Measurements from ENCODE around the gene PDCD1. TPM values are rescaled to one million over a fixed set of nuclear protein-coding genes. Genes with fewer than 3 reads are reported as not detected.
A peak's percentile ranks its signal among the peaks of the same experiment; 100 is the strongest.

Gene PDCD1
- total RNA-seq, 6 donors from 2014 or later: 0.49 to 4.2 (median 0.91) TPM; not detected in 1

- ATAC-seq (ENCODE audit: low FRiP score in 2 of 2): no peak
These were observed 15.7 kb upstream of the PDCD1 start for GRCh38 chr2:241874277-241874925.

DNA sequence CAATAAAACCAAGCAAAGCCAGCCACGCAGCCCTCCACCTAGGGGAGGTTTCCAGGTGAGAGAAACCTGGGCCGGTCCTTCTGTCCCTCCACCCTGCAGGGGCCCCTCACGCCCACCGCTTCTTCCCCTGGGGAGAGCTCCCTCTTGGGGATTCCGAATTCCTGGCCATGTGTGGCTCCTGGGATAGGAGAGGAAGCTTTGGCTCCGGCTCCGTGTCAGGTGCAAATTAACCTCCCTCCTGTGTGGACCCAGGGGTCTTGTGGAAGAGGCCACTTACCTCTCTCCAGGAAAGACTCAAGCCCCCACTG lies 15.1 kb upstream of the PDCD1 start:
- Histone ChIP-seq H3K4me3 (no peak overlapping the region), H3K4me1 (peaks cover 0 to 5% (median 2%) of the 10 kb centered on the region in 4 donors), H3K9me3 (no peaks in the 10 kb centered on the region), H3K27ac (no peak overlapping the region), H3K36me3 (no peaks in the 10 kb centered on the region), H3K27me3 (no peaks in the 10 kb centered on the region)
- ATAC-seq (ENCODE audit: low FRiP score in 2 of 2): no peak
- 99 to 100% methylated on average over 6 to 7 of the region's 7 CpGs for WGBS, 2 donors
- TF ChIP-seq POLR2A (IDR thresholded peaks at IDR 0.05): no peak
- TF ChIP-seq POLR2AphosphoS5 (IDR thresholded peaks at IDR 0.05): no peak
- TF ChIP-seq CTCF (IDR thresholded peaks at IDR 0.05): no peak
- no peak for TF ChIP-seq EP300 (IDR thresholded peaks at IDR 0.05)
- DNase-seq: no peak

More at GRCh38 chr2:241874277-241874925, 15.7 kb upstream of the PDCD1 start:
- no peak overlapping the region for H3K27ac ChIP-seq
- H3K27me3 ChIP-seq: no peaks in the 10 kb centered on the region
- peak in 1 of 2 donors; percentile 49 for DNase-seq
- H3K9me3 ChIP-seq: no peaks in the 10 kb centered on the region
- no peaks in the 10 kb centered on the region for H3K36me3 ChIP-seq
- no peak for TF ChIP-seq POLR2AphosphoS5 (IDR thresholded peaks at IDR 0.05)
- WGBS, 2 donors: 91 to 95% methylated on average over 11 to 13 of the region's 17 CpGs
- H3K4me1 ChIP-seq: peaks cover 0 to 5% (median 2%) of the 10 kb centered on the region in 4 donors
- no peak overlapping the region for H3K4me3 ChIP-seq

DNA sequence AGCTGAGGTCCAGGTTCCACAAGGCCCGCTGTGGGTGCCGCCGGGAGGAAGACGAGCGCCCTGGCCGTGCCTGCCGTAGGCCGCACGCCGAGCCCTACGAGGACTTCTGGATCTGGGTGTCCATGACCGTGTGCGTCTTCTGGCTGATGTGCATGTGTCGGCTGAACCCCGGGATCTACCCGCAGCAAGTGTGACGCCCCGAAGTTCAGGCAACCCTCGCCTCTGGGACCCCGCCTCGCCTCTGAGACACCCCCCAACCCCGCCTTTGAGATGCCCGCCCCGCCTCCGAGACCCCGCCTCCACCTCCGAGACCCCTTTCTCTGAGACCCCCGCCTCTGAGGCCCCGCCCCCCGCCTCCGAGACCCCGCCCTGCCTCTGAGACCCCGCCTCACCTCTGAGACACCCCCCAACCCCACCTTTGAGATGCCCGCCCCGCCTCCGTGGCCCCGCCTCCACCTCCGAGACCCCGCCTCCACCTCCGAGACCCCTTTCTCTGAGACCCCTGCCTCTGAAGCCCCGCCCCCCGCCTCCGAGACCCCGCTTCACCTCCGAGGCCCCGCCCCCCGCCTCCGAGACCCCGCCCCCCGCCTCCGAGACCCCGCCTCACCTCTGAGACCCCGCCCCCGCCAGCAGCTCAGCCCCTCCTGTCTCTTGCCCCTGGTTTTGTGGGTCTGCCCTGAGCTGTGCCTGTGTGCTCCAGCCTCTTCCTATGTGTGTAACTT lies 14.5 kb upstream of the PDCD1 start:
- WGBS, 2 donors: 95 to 97% methylated on average over 28 to 40 of the region's 54 CpGs
- ATAC-seq (ENCODE audit: low FRiP score in 2 of 2) (no peak), DNase-seq (peak in 1 of 2 donors; percentile 69)
- H3K4me1 ChIP-seq: peaks cover 0 to 3% (median 1%) of the 10 kb centered on the region in 4 donors
- H3K9me3 ChIP-seq: no peaks in the 10 kb centered on the region
- no peak overlapping the region for H3K4me3 ChIP-seq
- H3K36me3 ChIP-seq: no peaks in the 10 kb centered on the region
- no peak overlapping the region for H3K27ac ChIP-seq
- H3K27me3 ChIP-seq: no peaks in the 10 kb centered on the region
- TF ChIP-seq POLR2AphosphoS5 (IDR thresholded peaks at IDR 0.05) (no peak), CTCF (IDR thresholded peaks at IDR 0.05) (no peak), EP300 (IDR thresholded peaks at IDR 0.05) (no peak), POLR2A (IDR thresholded peaks at IDR 0.05) (no peak)

DNA sequence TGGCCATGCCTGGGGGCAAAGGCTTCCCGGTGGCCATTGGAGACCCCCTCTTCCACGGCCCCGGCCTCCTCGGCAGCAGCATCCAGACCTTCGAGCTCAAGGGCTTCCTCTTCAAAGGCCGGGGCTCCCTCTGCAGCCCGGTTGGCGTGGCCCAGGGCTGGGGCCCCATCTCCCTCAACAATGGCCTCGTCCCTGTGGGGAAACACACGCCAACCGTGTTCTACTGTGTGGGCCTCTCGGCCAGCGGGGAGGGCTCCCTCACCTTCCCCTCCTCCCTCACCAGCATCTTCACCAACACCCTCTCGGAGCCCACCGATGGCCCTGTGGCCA lies 13.6 kb upstream of the PDCD1 start:
- ATAC-seq (ENCODE audit: low FRiP score in 2 of 2): no peak
- WGBS, 2 donors: 80 to 84% methylated on average over 14 of the region's 15 CpGs
- peak in 1 of 2 donors; percentile 75 for DNase-seq
- Histone ChIP-seq H3K9me3 (no peaks in the 10 kb centered on the region), H3K4me1 (no peaks in the 10 kb centered on the region), H3K27me3 (no peaks in the 10 kb centered on the region), H3K36me3 (no peaks in the 10 kb centered on the region), H3K4me3 (no peak overlapping the region), H3K27ac (no peak overlapping the region)
- TF ChIP-seq POLR2A (IDR thresholded peaks at IDR 0.05) (no peak), CTCF (IDR thresholded peaks at IDR 0.05) (no peak), EP300 (IDR thresholded peaks at IDR 0.05) (no peak), POLR2AphosphoS5 (IDR thresholded peaks at IDR 0.05) (no peak)

DNA sequence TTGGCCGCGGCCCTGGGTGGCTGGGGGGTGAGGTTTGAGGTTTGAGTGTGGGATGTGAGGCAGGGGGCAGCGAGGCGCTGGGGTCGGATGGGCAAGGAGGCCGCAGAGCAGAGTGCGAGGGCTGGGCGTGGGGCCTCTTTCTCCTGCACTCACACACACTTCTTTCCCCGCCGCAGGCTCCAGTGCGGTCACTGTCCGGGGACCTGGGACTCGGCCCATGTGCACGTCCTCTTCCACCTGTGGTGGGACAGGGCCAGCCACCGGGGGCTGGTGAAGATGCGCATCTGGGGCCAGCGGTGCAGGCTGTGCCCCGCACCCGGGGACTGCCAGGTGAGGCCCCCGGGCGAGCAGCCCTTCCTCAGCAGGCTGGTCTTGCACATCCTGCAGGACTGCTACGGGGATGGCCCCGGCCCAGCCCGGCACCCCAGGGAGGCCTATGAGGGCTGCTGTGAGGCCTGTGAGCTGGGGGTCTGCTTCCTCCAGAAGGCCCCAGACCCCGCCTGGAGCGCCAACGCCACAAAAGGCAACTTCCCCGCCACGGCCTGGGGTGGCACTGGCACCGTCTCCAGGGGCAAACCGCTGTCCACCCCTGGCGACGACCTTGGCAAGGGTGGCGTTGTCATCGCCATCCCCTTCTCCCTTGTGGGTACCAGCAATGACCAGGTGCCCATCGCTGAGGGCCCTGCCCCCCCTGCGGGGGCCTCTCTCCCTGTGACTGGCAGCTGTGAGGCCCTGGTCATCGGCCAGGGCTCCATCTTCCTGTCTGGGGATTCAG lies 13.0 kb upstream of the PDCD1 start:
- ATAC-seq (ENCODE audit: low FRiP score in 2 of 2) (peak; percentile 3 to 11), DNase-seq (peak in 1 of 2 donors; percentile 80)
- no peak overlapping the region for H3K4me3 ChIP-seq
- peaks cover 0 to 3% (median 0%) of the 10 kb centered on the region in 4 donors for H3K27me3 ChIP-seq
- H3K36me3 ChIP-seq: no peaks in the 10 kb centered on the region
- no peak for TF ChIP-seq CTCF (IDR thresholded peaks at IDR 0.05)
- TF ChIP-seq EP300 (IDR thresholded peaks at IDR 0.05): no peak
- TF ChIP-seq POLR2A (IDR thresholded peaks at IDR 0.05): no peak
- TF ChIP-seq POLR2AphosphoS5 (IDR thresholded peaks at IDR 0.05): no peak
- peaks cover 0 to under 1% (median 0%) of the 10 kb centered on the region in 4 donors for H3K4me1 ChIP-seq
- peak overlapping the region in 1 of 4 donors; percentile 21 for H3K27ac ChIP-seq
- WGBS, 2 donors: 87 to 92% methylated on average over 16 to 38 of the region's 38 CpGs
- no peaks in the 10 kb centered on the region for H3K9me3 ChIP-seq

Data from upper lobe of left lung (tissue), 6 donors.